ENCODE data around the gene ZSCAN22.
"Not testable (repeated sequence)": the region's sequence is repeated elsewhere in the genome, so short reads cannot be mapped to it uniquely, and the experiment has no call there.

Gene ZSCAN22

DNA sequence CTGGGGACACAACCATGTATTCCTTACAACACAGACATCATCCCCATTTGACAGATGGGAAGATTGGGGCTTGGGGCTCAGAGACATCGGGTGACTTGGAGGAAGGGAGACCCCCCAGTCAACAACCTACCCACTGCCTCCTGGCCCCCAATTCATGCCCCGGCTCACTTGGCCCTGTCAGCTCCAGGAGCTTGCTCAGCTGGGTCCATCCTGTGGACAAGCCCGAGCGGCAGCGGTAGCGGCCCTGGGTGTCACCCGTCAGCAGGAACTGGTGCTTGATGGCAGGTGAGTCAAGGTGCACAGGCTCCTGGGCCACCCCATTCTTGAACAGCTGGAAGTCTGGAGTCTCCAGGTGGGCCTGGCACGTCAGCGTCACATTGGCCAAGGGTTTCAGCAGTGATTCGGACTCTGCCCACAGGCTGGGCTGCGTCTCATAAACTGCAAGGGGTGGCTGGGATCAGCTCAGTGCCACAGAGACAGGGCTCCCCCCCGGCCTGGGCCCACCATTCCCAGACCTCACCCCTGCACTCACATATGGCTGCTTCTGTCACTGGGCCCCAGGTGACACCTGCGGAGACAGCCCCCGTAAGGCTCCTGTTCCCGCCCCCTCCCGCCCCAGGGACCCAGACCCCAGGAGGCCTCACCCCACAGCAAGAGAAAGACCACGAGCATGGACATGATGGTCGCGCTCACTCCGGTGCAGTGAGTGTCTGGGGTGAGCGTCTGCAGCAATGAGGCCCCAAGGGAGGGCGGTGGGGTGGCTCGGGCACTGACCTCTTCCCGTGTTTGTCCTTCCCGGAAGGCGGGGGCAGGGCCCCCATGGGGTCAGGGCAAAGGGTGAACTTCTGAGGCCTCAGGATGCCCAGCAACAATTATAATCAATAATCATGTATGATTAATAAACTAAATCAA, 26.2 kb downstream of the ZSCAN22 start, which contains the start of gene A1BG:
Gene A1BG (minus strand): TSS at position 733 of the 912 bp plus-strand sequence. CDS start 55 bp downstream, at position 678.
- DNase-seq = no peak

DNA sequence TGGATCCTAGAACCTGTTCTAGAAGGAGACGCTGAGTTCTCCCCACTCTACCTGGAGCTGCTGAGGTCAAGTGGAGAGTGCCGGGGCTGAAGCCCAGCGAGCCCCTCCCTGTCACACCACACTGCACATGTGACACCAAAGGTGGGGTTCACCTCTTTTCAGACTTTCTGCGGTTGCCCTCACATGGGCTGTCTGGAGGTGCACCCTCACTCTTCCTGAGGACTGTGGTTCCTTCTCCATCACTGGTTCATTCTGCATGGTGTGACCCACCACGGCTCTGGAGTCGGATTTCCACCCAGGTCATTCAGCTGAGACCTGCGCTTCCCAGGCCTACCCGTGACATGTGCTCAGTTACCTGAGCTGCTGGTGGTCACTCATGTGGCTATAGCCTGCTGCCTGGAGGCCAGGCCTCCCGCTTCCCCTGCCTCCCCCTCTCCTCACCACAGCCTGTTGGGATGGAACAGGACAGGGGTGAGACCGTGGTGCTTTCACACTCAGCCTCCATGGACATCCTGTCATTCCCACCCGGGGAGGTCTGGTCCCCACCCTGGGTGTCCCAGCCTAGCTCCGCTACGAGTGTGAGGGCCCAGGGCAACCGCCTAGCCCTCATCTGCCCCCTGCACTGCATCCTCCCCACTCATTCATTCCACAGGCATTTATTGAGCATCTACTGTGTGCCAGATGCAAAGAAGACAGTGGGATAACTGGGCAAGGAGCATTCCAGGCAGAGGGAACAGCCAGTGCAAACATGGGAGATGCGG, 27.1 kb downstream of the ZSCAN22 start:
- DNase-seq = no peak

DNA sequence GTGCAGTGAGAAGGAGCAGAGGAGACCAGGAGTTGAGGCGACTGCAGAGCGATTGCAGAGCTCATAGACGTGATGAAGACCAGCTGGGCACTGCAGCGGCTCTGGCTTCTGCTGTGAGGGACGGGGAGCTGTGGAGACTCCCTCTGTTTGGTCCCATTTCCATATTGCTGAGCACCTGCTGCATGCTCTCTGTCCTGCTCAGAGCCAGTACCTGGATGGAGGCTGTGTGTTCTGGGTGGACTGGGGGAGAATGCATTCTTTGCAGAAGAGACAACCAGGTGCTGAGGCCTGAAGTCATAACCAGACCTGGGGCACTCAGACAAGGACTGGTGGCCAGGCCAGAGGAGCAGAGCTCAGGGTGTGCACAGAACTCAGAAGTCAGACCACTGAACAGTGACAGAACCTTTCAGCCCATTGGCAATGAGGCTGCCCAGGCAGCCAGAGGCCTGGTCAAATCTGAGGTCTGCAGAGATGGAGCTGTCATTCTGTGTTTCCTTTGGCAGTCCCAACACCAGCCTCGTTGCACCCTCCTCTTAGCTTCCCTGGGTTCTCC, 27.8 kb downstream of the ZSCAN22 start:
- no peak for DNase-seq

DNA sequence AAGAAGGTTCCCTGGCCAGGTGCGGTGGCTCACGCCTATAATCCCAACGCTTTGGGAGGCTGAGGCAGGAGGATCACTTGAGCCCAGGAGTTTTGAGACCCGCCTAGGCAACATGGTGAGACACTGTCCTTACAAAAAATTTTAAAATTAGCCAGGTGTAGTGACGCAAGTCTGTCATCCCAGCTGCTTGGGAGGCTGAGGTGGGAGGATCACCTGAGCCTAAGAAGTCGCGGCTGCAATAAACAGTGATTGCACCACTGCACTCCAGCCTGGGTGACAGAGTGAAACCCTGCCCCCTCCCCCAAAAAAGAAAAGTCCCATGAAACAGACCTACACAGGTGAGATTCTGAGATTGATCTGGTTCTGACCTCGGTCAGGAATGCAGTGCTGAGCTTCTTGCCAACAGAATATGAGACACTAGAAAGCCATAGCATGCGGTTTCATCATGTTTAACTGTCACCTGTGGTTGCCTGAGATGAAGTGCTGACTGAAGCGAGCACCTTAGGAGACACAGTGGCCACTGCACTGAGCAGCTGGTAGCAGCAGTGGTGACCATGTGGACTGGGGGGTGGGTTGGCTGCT, 28.5 kb downstream of the ZSCAN22 start:
- no peak for DNase-seq

DNA sequence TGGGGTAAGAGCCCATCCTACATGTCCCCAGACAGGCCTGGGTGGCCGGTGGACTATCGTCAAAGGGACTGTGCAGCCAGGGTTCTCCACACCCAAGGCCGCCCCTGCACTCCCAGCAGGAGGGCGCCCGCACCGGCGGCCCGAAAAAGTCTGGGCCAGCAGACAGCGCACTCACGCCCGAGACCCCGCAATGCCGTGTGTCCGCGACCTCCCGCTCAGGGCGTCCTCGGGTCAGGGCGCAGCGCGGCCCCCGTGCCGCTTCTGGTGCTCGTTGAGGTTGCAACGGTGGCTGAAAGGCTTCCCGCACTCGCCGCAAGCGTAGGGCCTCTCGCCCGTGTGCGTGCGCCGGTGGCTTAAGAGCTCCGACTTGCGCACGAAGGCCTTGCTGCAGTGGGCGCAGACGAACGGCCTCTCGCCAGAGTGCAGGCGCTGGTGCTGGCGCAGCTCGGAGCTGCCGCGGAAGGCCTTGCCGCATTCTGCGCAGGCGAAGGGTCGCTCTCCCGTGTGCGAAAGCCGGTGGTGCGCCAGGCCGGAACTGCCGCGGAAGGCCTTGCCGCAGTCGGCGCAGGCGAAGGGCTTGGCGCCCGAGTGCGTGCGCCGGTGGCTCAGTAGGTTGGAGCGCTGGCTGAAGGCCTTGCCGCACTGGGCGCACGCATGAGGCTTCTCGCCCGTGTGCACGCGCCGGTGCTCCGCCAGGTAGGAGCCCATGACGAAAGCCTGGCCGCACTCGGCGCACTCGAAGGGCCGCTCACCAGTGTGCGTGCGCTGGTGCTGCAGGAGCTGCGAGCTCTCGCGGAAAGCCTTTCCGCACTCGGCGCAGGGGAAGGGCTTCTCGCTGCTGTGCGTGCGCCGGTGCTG, 29.3 kb downstream of the ZSCAN22 start:
- no peak for DNase-seq

DNA sequence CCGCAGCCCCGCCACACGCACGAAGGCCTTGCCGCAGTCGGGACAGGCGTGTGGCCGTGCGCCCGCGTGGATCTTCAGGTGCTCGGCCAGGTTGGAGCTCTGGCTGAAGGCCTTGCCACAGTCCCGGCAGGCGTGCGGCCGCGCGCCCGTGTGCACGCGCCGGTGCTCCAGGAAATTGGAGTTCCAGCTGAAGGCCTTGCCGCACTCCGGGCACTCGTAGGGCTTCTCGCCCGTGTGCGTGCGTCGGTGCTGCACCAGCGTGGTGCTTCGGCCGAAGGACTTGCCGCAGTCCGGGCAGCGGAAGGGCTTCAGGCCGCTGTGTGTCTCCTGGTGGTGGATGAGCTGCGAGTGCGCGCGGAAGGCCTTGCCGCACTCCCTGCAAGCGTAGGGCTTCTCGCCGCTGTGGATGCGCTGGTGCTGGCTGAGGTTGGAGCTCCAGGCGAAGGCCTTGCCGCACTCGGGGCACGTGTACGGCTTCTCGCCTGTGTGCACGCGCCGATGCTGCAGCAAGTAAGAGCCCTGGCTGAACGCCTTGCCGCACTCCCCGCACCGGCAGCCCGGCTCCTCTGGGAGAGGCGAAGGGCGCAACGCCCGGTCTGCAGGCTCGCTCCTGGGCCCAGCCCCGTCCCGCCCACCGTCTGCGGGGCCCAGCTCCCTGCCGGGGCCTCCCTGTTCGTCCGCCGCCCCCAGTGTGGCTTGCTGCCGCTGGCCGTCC, 30.1 kb downstream of the ZSCAN22 start:
- DNase-seq = no peak

DNA sequence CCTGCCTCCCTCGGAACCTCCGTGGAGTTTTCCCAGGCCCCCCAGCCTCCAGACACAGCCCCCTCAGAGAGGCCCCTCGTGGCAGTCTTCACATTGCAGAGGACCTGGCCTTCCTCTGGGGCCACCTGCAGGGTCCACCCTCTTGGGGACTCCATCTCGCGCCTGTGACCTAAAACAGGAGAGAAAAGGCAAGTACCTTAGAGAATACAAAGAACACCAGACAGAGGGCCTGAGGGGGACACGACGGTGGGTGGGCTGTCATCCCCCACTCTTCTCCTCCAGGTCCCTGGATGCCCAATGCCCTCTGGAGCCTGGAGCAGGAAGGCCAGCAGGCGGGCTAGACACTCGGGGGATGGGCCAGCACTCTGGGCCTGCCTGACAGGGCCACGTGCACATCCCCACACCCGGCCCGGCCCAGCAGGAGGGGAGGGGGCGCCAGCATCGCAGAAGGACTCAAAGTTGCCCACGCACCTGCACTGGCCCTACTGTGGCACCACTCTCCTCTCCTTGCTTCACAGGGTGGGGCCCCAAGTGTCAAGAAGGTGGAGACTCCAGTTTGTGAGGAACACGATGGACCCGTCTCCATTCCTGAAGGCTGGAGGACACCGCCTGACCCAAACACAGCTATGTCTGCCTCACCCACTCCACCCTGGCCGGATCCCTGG, 30.8 kb downstream of the ZSCAN22 start:
- DNase-seq = no peak

DNA sequence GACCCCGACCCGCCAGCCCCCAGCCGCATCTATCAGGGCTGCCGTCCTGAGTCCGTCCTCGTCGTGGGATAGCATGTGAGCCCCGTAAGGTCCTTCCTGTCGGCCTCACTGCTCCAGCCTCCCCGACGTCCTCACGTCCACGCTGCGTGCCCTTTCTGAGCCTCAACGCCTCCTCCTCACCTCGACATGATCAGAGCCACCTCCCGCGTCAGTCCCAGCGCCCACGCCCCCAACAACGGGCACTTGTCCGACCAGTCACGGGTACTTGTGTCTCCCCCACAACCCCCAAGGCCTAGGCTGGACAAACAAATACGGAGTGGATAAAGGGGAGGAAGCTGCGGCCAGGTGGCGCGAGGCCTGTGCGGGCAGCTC, 35.1 kb downstream of the ZSCAN22 start:
- DNase-seq = peak; percentile 23

DNA sequence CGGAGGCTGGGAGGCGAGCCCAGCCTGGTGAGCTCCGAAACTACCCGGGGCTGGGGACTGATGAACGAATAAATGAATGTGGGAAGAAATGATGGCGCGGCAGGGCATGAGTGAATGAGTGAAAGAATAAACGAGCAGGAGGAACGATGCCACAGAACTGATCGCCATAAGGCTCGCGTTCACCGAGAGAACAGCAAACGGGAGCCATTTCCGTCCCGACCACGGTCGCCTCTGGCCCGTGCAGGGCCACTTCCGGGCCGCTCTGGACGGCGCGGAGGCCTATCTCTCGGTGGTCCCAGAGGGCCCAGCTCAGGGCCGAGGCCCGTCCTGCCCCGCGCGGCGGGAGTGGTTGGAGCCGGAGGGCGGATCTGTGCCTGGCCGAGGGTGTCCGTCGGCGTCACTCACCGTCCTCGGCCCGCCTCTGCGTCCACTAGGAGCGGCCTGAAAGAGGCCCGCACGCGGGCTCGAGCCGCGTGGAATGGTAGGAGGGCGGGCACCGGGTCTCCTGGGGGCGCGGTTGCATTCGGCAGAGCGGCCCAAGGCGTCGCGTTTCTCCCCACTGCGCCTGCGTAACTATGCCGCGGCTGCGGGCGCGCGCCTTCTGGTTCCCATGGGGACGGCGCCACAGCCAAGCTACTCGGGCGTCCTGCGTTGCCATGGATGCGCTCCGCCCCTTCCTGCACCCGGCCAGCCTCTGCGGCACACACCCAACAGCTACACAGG, 35.6 kb downstream of the ZSCAN22 start, which contains the start of gene ZNF497:
Gene ZNF497 (minus strand): TSS at position 480 of the 723 bp plus-strand sequence. CDS start 5,116 bp downstream, outside the sequence.
- peak; percentile 94 for DNase-seq

DNA sequence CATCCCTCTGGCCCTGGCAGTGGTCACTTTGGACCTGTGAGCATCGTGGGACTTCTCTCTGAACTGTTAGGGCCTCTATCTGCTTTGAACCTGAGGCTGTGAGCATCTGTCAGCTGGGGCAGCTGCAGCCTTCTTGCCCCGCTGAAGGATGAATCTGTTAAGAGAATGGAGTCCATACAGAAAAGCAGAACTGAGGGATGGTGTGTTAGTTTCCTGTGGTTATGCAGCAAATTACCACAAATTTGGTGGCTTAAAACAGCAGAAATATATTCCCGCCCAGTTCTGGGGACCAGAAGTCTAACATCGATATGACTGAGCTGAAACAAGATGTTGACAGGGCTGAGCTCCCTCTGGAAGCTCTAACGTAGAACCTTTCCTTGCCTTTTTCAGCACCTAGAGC, 37.4 kb downstream of the ZSCAN22 start:
- no peak for DNase-seq

DNA sequence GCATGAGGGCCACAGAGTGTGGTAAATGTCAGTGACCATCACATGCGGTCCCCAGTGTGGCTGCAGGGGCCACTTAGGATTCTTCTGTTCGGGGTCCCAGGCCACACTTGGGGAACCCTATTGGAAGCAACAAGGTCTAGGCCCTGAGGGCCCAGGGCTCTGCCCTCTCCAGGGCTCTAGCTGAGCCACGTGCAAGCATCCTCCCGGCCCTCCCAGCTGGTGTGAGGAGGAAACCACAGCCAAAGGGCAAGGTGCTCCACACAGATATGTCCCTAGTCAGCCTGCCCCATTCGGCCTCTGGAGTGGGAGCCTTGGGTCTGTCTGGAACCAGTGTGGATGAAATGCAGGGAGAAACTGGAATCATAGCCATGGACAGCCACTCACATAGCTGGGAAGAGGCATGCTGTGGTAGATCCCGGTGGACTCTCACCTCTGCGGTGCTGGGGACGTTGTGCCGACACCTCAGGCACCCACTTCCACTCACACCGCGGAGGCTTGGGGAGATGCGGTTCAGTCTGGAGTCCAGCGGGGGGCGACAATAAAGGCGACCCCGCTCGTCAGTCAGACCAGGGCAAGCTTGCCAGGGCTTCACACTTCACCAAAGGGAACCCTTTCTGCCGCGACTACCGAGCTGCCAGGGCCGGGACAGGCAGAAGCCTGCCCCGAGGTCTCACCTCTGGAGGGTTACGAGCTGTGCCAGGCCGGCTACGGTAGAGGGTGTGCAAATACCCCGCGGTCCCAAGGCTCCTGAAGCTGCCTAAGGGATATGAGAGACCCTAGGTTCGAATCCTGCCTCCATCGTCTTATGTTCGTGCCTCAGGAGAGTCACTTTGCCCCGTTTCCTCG, 40.0 kb downstream of the ZSCAN22 start:
- DNase-seq = no peak

DNA sequence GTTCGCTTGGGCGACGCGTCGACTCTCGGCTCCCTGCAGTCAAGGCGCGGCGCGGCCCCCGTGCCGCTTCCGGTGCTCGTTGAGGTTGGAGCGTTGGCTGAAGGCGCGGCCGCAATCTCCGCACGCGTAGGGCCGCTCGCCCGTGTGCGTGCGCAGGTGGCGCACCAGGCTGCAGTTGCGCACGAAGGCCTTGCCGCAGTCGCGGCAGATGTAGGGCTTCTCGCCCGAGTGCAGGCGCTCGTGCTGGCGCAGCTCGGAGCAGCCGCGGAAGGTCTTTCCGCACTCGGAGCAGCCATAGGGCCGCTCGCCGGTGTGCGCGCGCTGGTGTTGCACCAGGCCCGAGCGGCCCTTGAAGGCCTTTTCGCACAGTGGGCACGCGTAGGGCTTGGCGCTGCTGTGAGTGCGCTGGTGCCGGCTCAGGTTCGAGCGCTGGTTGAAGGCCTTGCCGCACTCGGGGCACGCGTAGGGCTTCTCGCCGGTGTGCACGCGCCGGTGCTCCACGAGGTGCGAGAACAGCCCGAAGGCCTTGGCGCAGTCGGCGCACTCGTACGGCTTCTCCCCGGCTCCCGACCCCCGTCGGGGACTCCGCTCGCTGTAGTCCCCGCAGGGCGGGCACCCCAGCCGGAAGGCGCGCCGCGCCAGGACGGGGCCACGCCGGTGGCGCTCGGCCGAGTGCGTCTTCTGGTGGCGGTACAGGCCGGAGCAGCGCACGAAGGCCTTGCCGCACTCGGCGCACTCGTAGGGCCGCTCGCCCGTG, 41.1 kb downstream of the ZSCAN22 start:
- DNase-seq = no peak

DNA sequence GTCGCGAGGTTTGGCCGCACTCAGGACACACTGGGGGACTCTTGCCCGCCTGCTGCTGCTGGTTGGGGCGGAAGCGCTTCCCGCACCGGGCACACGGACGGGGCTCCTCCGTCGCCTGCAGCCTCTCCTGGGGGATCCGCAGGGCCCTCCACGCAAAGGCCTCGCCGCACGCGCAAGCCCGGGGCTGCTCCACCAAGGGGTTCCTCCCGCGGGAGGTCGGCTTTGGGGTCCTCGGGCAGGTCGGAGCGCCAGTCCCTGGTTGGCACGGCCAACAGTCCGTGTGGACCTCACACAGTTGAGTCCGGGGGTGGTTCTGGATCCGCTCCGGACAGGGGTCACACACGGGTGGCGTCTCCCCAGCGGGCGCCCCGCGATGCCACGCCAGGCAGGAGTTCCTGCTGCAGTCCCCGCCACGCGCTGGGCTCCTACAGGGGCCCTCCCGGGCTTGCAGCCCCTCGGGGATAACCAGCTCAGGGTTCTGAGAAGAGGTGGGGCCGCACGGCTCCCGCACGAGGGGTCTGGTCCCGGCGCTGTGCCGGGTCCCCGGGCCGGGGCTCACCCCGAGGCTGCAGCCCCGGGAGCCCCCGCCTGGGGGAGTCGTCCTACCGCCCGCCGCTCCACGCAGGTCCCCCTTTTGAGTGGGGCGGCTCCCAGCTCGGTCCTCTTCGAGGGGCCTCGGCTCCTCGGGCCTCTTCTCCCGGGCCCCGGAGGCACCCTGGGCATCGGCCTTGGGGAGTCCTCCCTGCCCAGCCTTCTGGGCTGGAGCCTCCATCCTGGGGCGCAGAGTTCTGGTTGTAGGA, 42.0 kb downstream of the ZSCAN22 start:
- no peak for DNase-seq

DNA sequence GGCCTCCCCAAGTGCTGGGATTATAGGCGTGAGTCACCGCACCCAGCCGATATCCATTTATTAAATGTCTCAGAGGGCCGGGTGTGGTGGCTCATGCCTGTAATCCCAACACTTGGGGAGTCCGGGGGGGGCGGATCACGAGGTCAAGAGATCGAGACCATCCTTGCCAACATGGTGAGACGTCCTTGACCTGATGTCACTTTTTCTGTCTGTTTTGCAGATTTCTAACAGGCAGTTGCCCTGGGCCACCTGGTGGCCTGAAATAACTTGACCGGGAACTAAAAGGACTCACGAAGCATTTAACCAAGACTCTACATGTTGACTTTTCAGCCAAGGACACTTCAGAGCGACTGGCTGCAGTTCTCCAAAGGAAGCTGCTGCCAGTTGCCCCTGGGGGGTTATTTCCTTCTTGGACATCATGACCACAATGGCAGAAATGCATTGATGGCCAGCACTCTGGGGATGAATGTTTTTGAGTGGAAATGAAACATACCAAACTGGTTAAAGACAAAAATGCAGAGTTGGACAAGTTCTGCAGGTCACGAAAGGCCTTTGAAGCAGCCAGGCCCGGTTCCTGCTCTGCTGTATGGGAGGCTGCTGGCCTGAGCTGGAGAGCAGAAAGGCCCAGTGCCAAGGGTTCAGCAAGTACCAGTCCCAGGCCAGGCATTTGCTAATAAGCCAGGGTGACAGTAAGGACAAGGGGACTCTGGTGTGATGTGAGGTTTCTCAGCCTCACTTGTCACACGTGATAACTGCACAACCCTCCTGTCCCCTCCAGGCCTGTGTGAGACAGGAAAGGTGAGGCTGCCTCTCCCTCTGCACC, 45.7 kb downstream of the ZSCAN22 start:
- no peak for DNase-seq

DNA sequence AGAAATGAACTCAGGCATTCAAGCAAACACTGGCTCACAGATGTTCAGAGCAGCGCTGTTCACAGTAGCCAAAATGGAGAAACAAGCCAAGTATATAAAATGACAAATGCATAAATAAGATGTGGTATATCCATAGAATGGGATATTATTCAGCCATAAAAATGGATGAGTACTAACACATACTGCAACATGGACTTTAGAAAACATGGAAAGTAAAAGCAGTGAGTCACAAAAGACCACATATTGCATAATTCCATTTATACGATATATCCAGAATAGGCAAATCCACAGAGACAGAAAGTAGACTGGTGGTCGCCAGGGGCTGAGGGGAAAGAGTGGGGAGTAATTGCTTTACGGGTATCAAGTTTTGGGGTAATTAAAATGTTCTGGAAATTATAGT, 47.4 kb downstream of the ZSCAN22 start:
- no peak for DNase-seq

DNA sequence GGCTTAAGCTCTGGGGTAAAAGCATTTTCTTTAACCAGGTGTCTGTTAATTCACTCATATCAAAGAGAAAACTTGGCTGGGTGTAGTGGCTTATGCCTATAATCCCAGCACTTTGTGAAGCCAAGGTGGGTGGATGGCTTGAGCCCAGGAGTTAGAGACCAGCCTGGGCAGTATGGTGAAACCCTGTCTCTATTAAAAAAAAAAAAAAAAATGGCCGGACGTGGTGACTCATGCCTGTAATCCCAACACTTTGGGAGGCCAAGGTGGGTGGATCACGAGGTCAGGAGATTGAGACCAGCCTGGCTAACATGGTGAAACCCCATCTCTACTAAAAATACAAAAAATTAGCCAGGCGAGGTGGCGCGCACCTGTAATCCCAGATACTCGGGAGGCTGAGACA, 49.9 kb downstream of the ZSCAN22 start:
- not testable (repeated sequence) for DNase-seq

DNA sequence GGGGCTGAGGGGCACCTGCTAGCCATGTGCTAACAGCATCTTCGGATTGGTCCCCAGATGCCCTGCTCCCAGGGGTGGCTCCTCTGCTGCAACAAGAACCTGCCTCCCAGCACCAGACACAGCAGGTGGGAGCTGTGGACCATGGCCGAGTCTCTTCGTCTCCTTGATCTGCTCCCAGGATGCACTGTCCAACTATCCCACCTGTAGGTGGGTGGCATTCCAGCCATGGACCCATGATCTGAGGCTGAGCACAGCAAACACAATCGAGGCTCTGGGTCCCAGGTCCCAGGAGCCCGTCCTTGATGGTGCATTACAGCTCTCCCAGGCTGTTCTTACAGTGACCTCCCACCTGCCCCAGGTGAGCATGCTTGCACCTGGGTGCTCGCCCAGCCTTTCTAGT, 52.5 kb downstream of the ZSCAN22 start:
- DNase-seq = no peak
